ENCODE data around the gene CCDC92B.

Gene CCDC92B

DNA sequence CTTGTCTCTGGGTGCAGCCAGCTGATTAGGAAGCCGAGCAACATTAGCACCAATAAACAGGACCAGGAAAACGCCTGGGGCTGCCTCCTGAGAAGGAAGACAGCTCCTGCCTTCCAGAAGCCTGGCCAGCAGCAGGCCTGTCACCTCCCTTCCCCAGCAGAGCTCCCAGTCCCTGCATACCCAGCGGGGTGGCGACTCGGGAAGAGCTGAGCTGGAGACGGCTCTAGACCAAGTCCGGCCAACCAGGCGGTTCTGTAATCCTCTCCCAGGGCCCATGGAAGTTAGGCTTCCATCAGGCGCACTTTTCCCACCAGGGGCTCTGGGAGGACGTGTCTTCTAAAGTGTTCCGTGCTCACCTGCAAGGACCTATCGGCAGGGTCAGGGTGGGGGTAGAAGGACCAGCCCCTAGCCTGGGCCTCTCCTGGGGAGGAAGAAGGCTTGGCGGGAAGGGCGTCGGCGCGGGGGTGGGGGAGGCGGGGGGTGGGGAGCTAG lies 25.9 kb downstream of the CCDC92B start:
- in situ Hi-C loops (cut with MboI; ENCODE audit: low sequenced_read_pairs): no loop called here
- Histone ChIP-seq H3K9me3 (no peaks in the 10 kb centered on the region), H3K27me3 (ENCODE audit: low read depth) (peaks cover 6% of the 10 kb centered on the region; the same call in 1 of the 2 replicates), H3K36me3 (replicated peaks) (no peaks in the 10 kb centered on the region), H3K4me1 (no peaks in the 10 kb centered on the region), H3K4me3 (no peak overlapping the region)
- DNase-seq (ENCODE audit: low spot score in 2 of 2): no peak

DNA sequence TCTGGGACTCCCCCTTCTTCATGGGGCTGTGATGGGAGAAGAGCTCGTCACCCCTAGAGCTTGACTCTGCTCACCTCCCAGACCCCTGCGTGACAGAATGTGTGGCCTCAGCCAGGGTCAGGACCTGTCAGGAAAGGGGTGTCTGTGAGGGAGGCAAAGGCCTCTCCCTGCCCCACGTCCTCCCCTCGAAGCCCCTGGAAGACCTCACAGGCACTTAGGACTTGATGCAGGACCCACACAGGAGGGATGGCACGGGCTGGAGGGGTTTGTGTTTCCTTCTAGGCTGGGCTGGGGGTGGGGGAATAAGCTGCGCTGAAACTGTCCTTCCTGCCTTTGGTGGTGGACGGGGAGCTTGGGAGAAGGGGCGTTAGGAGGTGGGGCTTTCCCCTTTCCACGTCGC lies 26.8 kb downstream of the CCDC92B start:
- H3K4me3 ChIP-seq: no peak overlapping the region
- no peaks in the 10 kb centered on the region for H3K36me3 ChIP-seq (replicated peaks)
- DNase-seq (ENCODE audit: low spot score in 2 of 2): no peak
- H3K4me1 ChIP-seq: no peaks in the 10 kb centered on the region
- no peaks in the 10 kb centered on the region for H3K9me3 ChIP-seq
- in situ Hi-C loops (cut with MboI; ENCODE audit: low sequenced_read_pairs): no loop called here
- H3K27me3 ChIP-seq (ENCODE audit: low read depth): peaks cover 6% of the 10 kb centered on the region; the same call in 1 of the 2 replicates

DNA sequence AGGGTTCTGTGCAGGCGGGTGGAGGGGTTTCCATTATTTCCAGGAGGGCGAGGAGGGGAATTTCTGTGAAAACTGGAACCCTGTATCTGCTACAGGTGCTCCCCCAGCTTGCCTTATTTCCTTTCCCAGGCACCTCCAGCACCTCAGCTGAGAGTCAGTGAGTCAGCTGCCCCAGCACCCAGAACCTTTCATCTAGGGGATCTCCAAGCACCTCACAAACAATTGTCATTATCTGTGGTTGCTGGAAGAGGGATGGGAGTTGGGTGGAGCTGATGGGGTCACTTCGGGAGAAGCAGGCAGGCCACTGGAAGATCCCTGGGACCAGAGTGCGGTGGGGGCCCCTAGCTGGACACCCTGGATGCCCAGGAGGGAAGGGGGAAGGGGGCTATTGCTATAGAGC lies 27.8 kb downstream of the CCDC92B start:
- Histone ChIP-seq H3K4me3 (no peak overlapping the region), H3K27me3 (ENCODE audit: low read depth) (peaks cover 6% of the 10 kb centered on the region; the same call in 1 of the 2 replicates)

DNA sequence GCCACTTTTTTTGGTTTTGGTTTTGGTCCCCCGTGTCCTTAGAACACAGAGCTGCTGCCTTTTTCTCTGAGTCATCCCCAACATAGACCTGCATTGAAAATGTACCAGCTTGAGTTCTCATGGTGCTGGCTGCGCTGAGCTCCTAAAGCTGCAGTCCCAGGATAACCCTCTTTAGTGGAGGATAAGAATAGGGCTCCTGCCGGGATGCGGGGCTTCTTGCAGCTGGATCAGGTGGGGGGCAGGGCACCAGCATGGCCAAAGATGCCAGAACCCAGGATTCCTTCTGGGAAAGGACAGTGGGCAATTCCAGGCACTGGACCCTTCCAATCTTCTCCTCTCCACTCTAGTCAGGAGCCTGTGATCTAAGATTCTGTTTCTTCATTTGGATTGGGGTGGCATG lies 29.6 kb downstream of the CCDC92B start:
- no peak overlapping the region for H3K4me3 ChIP-seq
- H3K36me3 ChIP-seq (replicated peaks): no peaks in the 10 kb centered on the region
- no peak for DNase-seq (ENCODE audit: low spot score in 2 of 2)
- in situ Hi-C loops (cut with MboI; ENCODE audit: low sequenced_read_pairs): no loop called here
- H3K27me3 ChIP-seq (ENCODE audit: low read depth): peaks cover 1% of the 10 kb centered on the region; the same call in 1 of the 2 replicates
- no peaks in the 10 kb centered on the region for H3K9me3 ChIP-seq
- H3K4me1 ChIP-seq: no peaks in the 10 kb centered on the region

More for the DNA sequence above, 27.8 kb downstream of the CCDC92B start:
- in situ Hi-C loops (cut with MboI; ENCODE audit: low sequenced_read_pairs): no loop called here
- Histone ChIP-seq H3K4me1 (no peaks in the 10 kb centered on the region), H3K9me3 (no peaks in the 10 kb centered on the region), H3K36me3 (replicated peaks) (no peaks in the 10 kb centered on the region)
- DNase-seq (ENCODE audit: low spot score in 2 of 2): no peak

DNA sequence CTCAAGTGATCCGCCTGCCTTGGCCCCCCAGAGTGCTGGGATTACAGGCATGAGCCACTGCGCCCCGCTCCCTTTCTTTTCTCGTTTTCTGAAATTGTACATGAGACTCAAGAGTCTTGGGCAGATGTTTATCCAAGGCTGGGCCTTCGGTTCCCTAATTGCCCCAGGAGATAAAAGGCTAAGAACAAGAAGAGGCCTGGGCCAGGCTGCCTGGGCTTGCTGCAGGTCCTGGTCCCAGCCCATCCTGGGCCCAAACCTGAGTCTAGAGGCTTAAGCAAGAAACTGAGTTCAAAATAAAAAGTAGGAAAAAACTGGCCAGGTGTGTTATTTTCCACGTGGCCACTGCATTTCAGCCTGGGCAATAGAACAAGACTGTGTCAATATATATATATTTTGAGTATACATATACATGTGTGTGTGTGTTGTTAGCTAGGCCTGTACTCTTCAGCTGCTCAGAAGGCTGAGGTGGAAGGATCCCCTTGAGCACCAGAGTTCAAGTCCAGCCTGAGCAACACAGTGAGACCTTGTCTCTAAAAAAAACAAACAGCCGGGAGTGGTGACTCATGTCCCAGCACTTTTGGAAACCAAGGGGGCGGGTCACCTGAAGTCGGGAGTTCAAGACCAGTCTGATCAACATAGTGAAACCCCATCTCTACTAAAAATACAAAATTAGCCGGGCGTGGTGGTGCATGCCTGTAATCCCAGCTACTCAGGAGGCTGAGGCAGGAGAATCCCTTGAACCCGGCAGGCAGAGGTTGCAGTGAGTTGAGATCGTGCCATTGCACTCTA lies 31.1 kb downstream of the CCDC92B start:
- no peaks in the 10 kb centered on the region; the same call in 1 of the 2 replicates for H3K4me1 ChIP-seq
- H3K9me3 ChIP-seq: no peaks in the 10 kb centered on the region
- DNase-seq (ENCODE audit: low spot score in 2 of 2): no peak
- H3K27me3 ChIP-seq (ENCODE audit: low read depth): no peaks in the 10 kb centered on the region
- H3K36me3 ChIP-seq (replicated peaks): no peaks in the 10 kb centered on the region
- H3K4me3 ChIP-seq: no peak overlapping the region
- in situ Hi-C loops (cut with MboI; ENCODE audit: low sequenced_read_pairs): no loop called here

DNA sequence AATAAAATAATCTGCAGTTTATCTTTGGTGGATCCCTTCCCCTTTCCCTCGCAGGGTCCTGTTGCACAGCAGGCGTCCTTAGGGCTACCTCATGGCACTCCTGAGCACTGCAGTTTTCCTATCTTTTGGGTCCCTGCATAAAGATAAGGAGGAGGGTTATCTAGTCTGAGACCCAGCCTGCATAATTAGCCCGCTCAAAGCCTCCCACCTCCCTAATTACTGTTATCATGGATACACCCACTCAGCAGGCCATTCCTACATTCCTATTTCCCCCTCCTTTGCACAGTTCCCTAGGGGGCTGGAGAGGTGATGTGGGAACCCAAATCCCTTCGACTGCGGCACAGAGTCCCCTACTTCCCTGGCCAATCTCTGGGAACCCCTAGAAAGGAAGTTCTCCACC lies 32.8 kb downstream of the CCDC92B start:
- in situ Hi-C loops (cut with MboI; ENCODE audit: low sequenced_read_pairs): no loop called here
- Histone ChIP-seq H3K27me3 (ENCODE audit: low read depth) (no peaks in the 10 kb centered on the region), H3K4me1 (peaks cover 9% of the 10 kb centered on the region), H3K4me3 (no peak overlapping the region), H3K9me3 (no peaks in the 10 kb centered on the region), H3K36me3 (replicated peaks) (no peaks in the 10 kb centered on the region)
- no peak for DNase-seq (ENCODE audit: low spot score in 2 of 2)

DNA sequence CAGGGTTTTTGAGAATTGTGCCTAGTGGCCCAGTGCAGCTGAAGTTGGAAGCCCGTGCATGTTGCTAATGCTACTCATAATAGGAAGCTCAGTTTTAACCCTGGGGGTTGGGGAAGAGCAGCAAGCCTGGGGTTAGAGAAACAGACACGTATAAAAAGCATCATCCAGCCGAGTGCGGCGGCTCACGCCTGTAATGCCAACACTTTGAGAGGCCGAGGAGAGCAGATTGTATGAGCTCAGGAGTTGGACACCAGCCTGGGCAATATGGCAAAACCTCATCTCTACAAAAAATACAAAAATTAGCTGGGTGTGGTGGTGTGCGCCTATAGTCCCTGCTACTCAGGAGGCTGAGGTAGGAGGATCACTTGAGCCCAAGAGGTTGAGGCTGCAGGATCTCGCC lies 35.6 kb downstream of the CCDC92B start:
- Histone ChIP-seq H3K4me3 (no peak overlapping the region), H3K36me3 (replicated peaks) (no peaks in the 10 kb centered on the region; the same call in 1 of the 2 replicates), H3K4me1 (peaks cover 20% of the 10 kb centered on the region), H3K9me3 (no peaks in the 10 kb centered on the region), H3K27me3 (ENCODE audit: low read depth) (no peaks in the 10 kb centered on the region)
- DNase-seq (ENCODE audit: low spot score in 2 of 2): no peak
- in situ Hi-C loops (cut with MboI; ENCODE audit: low sequenced_read_pairs): no loop called here

DNA sequence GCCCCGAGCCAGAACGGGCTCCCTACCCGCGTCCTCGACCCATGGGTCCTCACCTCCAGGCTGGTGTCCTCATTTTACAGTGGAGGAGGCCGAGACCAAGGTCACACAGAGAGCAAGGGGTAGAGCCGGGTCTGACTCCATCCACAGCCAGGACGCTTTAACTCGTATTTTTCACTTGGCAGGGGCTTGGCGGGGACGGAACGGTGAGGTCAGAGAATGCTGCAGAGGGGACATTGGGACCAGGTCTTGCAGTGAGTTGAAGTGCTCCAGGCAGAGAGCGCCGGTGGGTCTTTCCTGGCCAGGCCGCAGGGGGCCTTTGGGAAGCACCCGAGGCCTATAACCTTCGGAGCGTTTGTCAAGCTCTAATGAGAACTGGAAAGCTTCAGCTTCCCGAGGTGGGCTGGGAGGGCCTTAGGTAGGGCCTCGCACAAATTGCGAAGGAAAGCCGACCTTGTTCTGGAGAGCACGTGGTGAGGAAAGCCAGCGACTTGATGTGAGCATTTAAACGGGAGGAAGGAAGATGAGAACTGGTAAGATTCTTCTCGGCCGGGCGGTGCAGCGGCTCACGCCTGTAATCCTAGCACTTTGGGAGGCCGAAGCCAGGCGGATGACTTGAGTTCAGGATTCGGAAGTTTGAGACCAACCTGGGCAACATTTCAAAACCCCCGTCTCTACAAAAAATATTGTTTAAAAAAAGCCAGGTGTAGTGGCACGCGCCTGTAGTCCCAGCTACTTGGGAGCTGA lies 37.0 kb downstream of the CCDC92B start:
- peak overlapping the region; percentile 52 for H3K4me3 ChIP-seq
- H3K27me3 ChIP-seq (ENCODE audit: low read depth): no peaks in the 10 kb centered on the region
- no peaks in the 10 kb centered on the region for H3K9me3 ChIP-seq
- no peak for DNase-seq (ENCODE audit: low spot score in 2 of 2)
- H3K4me1 ChIP-seq: peaks cover 20% of the 10 kb centered on the region
- in situ Hi-C loops (cut with MboI; ENCODE audit: low sequenced_read_pairs): no loop called here
- H3K36me3 ChIP-seq (replicated peaks): peaks cover 7% of the 10 kb centered on the region; the same call in 1 of the 2 replicates

DNA sequence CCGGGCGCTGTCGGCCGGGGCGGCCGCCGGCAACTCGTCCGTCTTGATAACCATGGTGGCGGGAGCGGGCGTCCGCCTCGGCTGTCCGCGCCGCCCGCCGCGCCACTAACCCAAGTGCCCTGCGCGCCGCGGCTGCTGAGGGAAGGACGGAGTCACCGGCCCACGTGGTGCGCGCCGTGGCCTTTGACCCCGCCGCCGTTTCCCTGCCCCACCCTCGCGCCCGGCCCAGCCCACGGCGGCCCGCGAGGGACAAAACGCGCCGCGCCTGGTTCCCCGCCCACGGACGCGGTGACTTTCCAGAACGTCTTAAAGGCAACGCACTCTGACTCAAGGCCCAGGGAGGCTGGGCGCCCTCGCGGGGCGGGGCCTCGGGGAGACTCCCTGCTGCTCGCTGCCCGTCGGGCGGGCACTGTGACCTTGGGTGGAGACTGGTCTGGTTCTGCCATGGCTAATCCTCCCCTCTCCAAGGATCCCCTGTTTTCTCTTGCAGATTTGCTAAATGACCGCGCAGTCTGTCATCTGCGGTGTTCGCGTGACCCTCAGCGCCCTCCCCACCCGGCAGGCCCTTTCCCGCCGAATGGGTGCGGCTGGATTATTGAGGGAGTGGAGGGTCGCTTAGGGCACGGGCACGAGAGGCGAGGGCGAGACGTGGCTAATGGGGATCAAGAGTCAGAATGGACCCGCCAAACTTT lies 37.7 kb downstream of the CCDC92B start, which contains the start of gene CLUH:
Gene CLUH, minus strand, starts transcription at position 157 of the 692 bp plus-strand sequence. Its CDS starts 103 bp downstream, at position 54.
- in situ Hi-C loops (cut with MboI; ENCODE audit: low sequenced_read_pairs): no loop called here
- peak; percentile 87 to 94 for DNase-seq (ENCODE audit: low spot score in 2 of 2)
- peaks cover 12% of the 10 kb centered on the region for H3K36me3 ChIP-seq (replicated peaks)
- peak within 1 kb of the TSS; percentile 52 for H3K4me3 ChIP-seq
- no peaks in the 10 kb centered on the region for H3K27me3 ChIP-seq (ENCODE audit: low read depth)
- peaks cover 20% of the 10 kb centered on the region for H3K4me1 ChIP-seq
- H3K9me3 ChIP-seq: no peaks in the 10 kb centered on the region

DNA sequence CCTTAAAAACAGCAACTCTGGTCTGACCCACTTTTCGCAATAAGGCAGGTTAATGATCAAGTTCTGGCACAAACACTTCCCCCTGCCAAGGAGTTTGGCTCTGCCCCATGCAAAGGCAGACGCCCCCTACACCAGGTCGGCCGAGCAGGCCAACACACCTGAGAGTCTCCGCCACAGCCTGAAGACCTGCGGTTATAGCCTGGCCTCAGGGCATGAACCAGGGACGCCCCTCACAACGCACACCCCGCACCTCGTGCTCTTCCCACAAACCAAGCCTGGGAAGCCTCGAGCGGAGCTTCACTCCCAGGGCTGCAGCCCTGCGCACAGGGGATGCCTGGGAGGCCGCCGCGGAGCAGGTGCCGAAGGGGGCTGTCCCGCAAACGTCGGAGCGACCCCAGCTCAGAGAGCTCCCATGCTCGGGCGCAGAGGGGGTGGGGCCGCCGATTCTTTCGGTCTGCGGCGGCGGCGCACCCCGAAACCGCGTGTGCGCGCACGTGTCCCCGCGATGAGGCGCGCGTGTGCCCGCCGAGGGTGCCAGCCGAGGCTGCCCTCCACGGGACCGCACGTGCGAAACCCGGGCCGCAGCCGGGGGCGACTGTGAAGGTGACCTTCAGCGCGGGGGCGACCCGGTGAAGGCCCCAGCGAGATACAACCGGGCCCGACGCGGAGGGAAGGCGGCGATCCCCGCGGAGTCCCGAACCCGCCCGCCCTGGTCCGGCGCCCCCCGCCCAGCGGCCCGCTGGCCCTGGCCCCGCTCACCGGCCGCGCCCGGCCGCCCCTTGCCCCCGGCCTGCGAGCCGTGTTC lies 38.4 kb downstream of the CCDC92B start:
- Histone ChIP-seq H3K9me3 (no peaks in the 10 kb centered on the region), H3K4me1 (peaks cover 20% of the 10 kb centered on the region), H3K27me3 (ENCODE audit: low read depth) (no peaks in the 10 kb centered on the region), H3K36me3 (replicated peaks) (peaks cover 16% of the 10 kb centered on the region), H3K4me3 (peak overlapping the region; percentile 52)
- DNase-seq (ENCODE audit: low spot score in 2 of 2): peak in 1 of 2 experiments; percentile 45
- in situ Hi-C loops (cut with MboI; ENCODE audit: low sequenced_read_pairs): no loop called here

DNA sequence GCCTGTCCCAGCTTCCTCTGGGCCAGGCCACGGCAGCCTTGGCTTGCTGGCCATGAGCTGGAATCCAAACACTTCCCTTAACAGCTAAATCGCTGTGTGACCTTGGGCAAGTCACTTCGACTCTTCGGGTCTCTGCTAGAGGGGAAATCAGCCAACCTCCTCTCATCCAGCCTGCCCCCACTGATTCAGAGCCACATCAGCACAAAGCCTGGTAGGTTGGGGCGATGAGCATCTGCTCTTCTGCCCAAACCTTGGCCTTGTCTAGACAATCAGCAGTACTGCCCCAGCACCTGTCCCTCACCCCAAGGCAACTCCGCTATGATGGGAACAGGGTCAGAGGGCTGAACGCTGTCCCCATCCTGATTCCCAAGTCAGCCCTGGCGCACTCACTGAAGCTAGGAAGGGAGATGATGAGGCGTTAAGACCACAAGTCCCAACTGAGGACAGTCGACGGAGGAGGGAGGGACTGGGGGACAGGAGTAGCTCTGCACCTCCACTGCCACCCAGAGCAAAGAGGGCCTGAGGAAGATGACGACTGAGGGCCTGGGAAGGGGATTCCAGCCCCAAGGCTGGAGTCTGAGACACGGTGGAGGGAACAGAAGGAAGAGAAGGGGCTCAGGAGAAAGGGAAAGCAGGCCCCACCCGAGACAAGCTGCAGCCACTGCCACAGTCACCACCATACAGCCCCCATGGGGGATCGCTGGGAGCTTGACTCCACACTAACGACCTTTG lies 39.2 kb downstream of the CCDC92B start:
- H3K27me3 ChIP-seq (ENCODE audit: low read depth): no peaks in the 10 kb centered on the region
- DNase-seq (ENCODE audit: low spot score in 2 of 2): no peak
- peak overlapping the region; percentile 52 for H3K4me3 ChIP-seq
- H3K9me3 ChIP-seq: no peaks in the 10 kb centered on the region
- peaks cover 17% of the 10 kb centered on the region for H3K36me3 ChIP-seq (replicated peaks)
- H3K4me1 ChIP-seq: peaks cover 20% of the 10 kb centered on the region
- in situ Hi-C loops (cut with MboI; ENCODE audit: low sequenced_read_pairs): no loop called here

DNA sequence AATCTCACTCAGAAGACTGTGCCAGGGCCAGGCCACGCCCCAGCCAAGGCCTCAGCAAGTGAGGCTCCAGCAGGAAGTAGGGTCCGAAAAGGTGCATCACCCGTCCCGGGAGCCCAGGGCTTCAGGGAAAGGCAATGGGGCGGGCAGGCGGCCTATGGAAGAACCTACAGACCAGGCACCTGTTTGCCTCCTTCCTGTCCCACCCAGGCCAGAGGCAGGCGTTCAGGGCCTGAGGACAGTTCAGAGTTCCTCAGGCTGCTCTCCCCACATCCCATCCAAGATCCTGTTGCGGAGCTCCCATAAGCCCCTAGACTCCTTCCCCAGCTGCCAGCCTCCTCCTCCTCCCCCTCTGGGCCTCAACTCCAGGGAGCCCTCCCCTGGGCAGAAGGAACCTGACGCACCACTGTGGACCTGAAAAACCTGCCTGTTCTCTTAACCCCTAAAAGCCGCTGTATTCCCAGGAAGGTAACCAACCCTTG lies 40.2 kb downstream of the CCDC92B start:
- peaks cover 27% of the 10 kb centered on the region for H3K36me3 ChIP-seq (replicated peaks)
- no peaks in the 10 kb centered on the region for H3K9me3 ChIP-seq
- DNase-seq (ENCODE audit: low spot score in 2 of 2): peak in 1 of 2 experiments; percentile 40
- H3K27me3 ChIP-seq (ENCODE audit: low read depth): no peaks in the 10 kb centered on the region
- peak overlapping the region; percentile 52 for H3K4me3 ChIP-seq
- peaks cover 20% of the 10 kb centered on the region for H3K4me1 ChIP-seq
- in situ Hi-C loops (cut with MboI; ENCODE audit: low sequenced_read_pairs): no loop called here
